ENCODE results near the gene INTS1. TPM values are rescaled to one million over a fixed set of nuclear protein-coding genes. Genes with fewer than 3 reads are reported as not detected.

The INTS1 gene
- polyA plus RNA-seq, 2 of the 4 experiments (the other 2 are of a cell fraction): 14.6 to 48.1 TPM

DNA sequence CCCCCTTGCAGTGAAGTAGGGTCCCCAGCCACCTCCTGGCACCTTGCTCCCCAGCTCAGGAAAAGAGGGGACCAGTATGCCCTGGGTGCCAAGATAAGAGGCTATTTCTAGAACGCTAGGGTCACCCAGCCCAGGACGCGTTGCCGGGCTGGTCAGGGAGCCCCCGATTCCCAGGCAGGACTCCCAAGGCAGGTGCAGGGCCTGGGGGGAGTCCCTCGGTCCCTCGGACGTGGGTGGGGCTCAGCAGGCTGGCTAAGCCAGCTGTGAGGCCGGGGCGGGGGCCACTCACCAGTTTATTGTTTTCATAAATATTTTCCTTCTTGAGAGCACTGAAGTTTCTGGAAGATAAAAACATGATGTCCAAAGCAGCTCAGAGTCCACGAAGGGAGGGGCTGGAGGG is 54.2 kb downstream of the INTS1 start:
- H3K27ac ChIP-seq: no peak overlapping the region
- no peak overlapping the region for H3K4me2 ChIP-seq
- POLR2A ChIA-PET: no interaction called here
- CTCF ChIA-PET: interaction anchor here (0.7 to 19.9 kb wide), 7 partner anchors 9 to 257 kb away, joined by 3 to 209 read pairs (median 4); no protein-coding TSS in a partner anchor
- ATAC-seq: no peak
- no peak overlapping the region for H3K4me3 ChIP-seq
- H3K9me3 ChIP-seq: no peaks in the 10 kb centered on the region
- no peak for DNase-seq (ENCODE audit: low read depth in 1 of 2, low spot score in 1 of 2)
- TF ChIP-seq, protein P1, sequence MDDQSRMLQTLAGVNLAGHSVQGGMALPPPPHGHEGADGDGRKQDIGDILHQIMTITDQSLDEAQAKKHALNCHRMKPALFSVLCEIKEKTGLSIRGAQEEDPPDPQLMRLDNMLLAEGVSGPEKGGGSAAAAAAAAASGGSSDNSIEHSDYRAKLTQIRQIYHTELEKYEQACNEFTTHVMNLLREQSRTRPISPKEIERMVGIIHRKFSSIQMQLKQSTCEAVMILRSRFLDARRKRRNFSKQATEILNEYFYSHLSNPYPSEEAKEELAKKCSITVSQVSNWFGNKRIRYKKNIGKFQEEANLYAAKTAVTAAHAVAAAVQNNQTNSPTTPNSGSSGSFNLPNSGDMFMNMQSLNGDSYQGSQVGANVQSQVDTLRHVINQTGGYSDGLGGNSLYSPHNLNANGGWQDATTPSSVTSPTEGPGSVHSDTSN (IDR thresholded peaks at IDR 0.05): no peak
- TF ChIP-seq ZC3H11A (IDR thresholded peaks at IDR 0.05): no peak
- no peak for TF ChIP-seq RARB (CRISPR knock-in tag; IDR thresholded peaks at IDR 0.05)
- TF ChIP-seq RFX5 (IDR thresholded peaks at IDR 0.05): no peak
- TF ChIP-seq, protein P2, sequence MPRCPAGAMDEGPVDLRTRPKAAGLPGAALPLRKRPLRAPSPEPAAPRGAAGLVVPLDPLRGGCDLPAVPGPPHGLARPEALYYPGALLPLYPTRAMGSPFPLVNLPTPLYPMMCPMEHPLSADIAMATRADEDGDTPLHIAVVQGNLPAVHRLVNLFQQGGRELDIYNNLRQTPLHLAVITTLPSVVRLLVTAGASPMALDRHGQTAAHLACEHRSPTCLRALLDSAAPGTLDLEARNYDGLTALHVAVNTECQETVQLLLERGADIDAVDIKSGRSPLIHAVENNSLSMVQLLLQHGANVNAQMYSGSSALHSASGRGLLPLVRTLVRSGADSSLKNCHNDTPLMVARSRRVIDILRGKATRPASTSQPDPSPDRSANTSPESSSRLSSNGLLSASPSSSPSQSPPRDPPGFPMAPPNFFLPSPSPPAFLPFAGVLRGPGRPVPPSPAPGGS (IDR thresholded peaks at IDR 0.05): no peak
- TF ChIP-seq RNF2 (IDR thresholded peaks at IDR 0.05; ENCODE audit: borderline replicate concordance, low read depth): no peak
- no peak for TF ChIP-seq FOXS1 (CRISPR knock-in tag; IDR thresholded peaks at IDR 0.05)
- TF ChIP-seq FOSB (CRISPR knock-in tag; IDR thresholded peaks at IDR 0.05): no peak
- TF ChIP-seq JUN (IDR thresholded peaks at IDR 0.05): no peak
- TF ChIP-seq, protein P3, sequence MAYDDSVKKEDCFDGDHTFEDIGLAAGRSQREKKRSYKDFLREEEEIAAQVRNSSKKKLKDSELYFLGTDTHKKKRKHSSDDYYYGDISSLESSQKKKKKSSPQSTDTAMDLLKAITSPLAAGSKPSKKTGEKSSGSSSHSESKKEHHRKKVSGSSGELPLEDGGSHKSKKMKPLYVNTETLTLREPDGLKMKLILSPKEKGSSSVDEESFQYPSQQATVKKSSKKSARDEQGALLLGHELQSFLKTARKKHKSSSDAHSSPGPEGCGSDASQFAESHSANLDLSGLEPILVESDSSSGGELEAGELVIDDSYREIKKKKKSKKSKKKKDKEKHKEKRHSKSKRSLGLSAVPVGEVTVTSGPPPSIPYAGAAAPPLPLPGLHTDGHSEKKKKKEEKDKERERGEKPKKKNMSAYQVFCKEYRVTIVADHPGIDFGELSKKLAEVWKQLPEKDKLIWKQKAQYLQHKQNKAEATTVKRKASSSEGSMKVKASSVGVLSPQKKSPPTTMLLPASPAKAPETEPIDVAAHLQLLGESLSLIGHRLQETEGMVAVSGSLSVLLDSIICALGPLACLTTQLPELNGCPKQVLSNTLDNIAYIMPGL (CRISPR knock-in tag; IDR thresholded peaks at IDR 0.05; ENCODE audit: borderline replicate concordance): no peak
- TF ChIP-seq FOSL2 (IDR thresholded peaks at IDR 0.05): no peak
- TF ChIP-seq FOSL2 (CRISPR knock-in tag; IDR thresholded peaks at IDR 0.05): no peak
- TF ChIP-seq EP300 (IDR thresholded peaks at IDR 0.05): no peak
- TF ChIP-seq CBX8 (IDR thresholded peaks at IDR 0.05): no peak
- no peak for TF ChIP-seq EHF (CRISPR knock-in tag; IDR thresholded peaks at IDR 0.05)
- TF ChIP-seq, protein P4, sequence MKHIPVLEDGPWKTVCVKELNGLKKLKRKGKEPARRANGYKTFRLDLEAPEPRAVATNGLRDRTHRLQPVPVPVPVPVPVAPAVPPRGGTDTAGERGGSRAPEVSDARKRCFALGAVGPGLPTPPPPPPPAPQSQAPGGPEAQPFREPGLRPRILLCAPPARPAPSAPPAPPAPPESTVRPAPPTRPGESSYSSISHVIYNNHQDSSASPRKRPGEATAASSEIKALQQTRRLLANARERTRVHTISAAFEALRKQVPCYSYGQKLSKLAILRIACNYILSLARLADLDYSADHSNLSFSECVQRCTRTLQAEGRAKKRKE (CRISPR knock-in tag; IDR thresholded peaks at IDR 0.05; ENCODE audit: low read depth): no peak
- TF ChIP-seq RAD21 (conservative IDR thresholded peaks at IDR 0.05 in 1 of 2, IDR thresholded peaks at IDR 0.05 in 1 of 2): no peak
- TF ChIP-seq, protein P5, sequence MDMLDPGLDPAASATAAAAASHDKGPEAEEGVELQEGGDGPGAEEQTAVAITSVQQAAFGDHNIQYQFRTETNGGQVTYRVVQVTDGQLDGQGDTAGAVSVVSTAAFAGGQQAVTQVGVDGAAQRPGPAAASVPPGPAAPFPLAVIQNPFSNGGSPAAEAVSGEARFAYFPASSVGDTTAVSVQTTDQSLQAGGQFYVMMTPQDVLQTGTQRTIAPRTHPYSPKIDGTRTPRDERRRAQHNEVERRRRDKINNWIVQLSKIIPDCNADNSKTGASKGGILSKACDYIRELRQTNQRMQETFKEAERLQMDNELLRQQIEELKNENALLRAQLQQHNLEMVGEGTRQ (IDR thresholded peaks at IDR 0.05): no peak
- TF ChIP-seq, protein P6, sequence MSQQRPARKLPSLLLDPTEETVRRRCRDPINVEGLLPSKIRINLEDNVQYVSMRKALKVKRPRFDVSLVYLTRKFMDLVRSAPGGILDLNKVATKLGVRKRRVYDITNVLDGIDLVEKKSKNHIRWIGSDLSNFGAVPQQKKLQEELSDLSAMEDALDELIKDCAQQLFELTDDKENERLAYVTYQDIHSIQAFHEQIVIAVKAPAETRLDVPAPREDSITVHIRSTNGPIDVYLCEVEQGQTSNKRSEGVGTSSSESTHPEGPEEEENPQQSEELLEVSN (IDR thresholded peaks at IDR 0.05; ENCODE audit: borderline replicate concordance, low read depth): no peak
- TF ChIP-seq ZFP36 (IDR thresholded peaks at IDR 0.05; ENCODE audit: borderline replicate concordance, partially characterized antibody): no peak
- TF ChIP-seq MYC (IDR thresholded peaks at IDR 0.05; ENCODE audit: borderline replicate concordance, low read length): no peak
- no peak for FAIRE-seq
- peaks cover 9% of the 10 kb centered on the region; the same call in 2 of the 3 replicates for H3K4me1 ChIP-seq
- WGBS (ENCODE audit: missing lambda C conversion rate): 82% methylated on average over 9 of the region's 11 CpGs

DNA sequence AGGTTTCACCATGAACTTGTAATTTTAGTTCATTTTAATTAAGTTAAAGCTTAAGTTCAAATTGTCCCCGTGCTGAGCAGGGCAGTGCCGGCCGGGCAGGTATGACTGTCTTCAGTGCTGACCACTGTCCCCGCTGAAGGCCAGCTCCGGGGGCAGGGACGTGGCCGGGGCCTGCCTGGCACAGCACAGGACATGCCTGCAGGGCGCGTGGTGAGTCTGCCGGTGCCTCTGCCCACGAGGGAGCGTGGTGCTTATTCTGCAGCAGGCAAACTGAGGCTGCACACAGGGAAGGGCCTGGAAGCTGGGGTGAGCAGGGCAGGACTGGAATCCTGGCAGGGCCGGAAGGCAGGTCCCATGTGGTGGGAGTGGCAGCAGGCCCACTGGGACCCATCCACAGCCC is 54.7 kb downstream of the INTS1 start:
- H3K9me3 ChIP-seq: no peaks in the 10 kb centered on the region
- 89% methylated on average over 12 of the region's 13 CpGs for WGBS (ENCODE audit: missing lambda C conversion rate)
- POLR2A ChIA-PET: no interaction called here
- no peak overlapping the region for H3K4me3 ChIP-seq
- CTCF ChIA-PET: interaction anchor here (0.7 to 19.9 kb wide), 8 partner anchors 8 to 256 kb away, joined by 3 to 209 read pairs (median 4); no protein-coding TSS in a partner anchor
- DNase-seq (ENCODE audit: low read depth in 1 of 2, low spot score in 1 of 2): no peak
- FAIRE-seq: no peak
- peaks cover 7% of the 10 kb centered on the region; the same call in 2 of the 3 replicates for H3K4me1 ChIP-seq
- H3K4me2 ChIP-seq: no peak overlapping the region
- no peak for ATAC-seq
- H3K27ac ChIP-seq: no peak overlapping the region
- TF ChIP-seq, protein P7, sequence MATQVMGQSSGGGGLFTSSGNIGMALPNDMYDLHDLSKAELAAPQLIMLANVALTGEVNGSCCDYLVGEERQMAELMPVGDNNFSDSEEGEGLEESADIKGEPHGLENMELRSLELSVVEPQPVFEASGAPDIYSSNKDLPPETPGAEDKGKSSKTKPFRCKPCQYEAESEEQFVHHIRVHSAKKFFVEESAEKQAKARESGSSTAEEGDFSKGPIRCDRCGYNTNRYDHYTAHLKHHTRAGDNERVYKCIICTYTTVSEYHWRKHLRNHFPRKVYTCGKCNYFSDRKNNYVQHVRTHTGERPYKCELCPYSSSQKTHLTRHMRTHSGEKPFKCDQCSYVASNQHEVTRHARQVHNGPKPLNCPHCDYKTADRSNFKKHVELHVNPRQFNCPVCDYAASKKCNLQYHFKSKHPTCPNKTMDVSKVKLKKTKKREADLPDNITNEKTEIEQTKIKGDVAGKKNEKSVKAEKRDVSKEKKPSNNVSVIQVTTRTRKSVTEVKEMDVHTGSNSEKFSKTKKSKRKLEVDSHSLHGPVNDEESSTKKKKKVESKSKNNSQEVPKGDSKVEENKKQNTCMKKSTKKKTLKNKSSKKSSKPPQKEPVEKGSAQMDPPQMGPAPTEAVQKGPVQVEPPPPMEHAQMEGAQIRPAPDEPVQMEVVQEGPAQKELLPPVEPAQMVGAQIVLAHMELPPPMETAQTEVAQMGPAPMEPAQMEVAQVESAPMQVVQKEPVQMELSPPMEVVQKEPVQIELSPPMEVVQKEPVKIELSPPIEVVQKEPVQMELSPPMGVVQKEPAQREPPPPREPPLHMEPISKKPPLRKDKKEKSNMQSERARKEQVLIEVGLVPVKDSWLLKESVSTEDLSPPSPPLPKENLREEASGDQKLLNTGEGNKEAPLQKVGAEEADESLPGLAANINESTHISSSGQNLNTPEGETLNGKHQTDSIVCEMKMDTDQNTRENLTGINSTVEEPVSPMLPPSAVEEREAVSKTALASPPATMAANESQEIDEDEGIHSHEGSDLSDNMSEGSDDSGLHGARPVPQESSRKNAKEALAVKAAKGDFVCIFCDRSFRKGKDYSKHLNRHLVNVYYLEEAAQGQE (IDR thresholded peaks at IDR 0.05): no peak
- TF ChIP-seq KDM1A (IDR thresholded peaks at IDR 0.05; ENCODE audit: low read depth) (no peak), HDAC2 (IDR thresholded peaks at IDR 0.05) (no peak), CBX2 (IDR thresholded peaks at IDR 0.05; ENCODE audit: borderline replicate concordance, low read depth) (no peak), CEBPB (IDR thresholded peaks at IDR 0.05) (no peak), SREBF2 (IDR thresholded peaks at IDR 0.05) (no peak), ZSCAN20 (CRISPR knock-in tag; IDR thresholded peaks at IDR 0.05) (no peak)
- TF ChIP-seq, protein P6 (IDR thresholded peaks at IDR 0.05; ENCODE audit: borderline replicate concordance, low read depth): no peak

All from A549 (cell line).